HCEC 1CT (cell line): ENCODE data around the gene HLA-DOB.

Experiments
- DNase-seq: peaks from one replicate; pipeline ENCODE4 v3.0.0-alpha.2; 2017

HLA-DOB gene

DNA sequence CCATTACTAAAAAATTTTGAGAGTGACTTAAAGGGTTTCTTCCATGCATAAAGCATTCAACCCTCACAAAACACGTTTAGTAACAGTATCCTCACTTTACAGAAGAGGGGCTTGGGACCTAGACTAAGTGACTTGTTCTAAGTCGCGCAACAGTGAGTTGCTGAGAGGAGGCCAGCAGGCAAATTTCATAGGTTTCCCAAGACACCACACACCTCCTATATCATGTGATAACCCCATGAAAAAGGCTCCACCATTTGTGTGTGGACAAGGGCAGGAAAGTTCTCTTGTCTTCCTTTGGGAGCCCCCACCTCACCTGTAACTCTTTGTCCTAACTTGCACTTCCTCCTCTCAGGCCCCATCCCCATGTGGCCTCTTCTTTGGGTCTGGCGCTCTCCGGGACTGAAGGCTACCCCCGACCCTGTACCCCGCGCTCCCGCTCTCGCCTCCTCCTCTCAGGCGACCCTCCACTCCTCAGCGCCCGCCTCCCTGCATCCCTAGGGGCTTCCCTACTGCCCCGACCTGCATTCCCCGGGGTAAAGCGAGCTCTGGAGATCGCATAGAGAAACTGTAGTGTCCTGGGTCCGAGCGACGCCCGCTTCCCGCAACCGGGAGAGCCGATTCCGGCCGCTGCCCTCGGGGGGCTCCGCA is 26.7 kb upstream of the HLA-DOB start:
- DNase-seq, result no peak

DNA sequence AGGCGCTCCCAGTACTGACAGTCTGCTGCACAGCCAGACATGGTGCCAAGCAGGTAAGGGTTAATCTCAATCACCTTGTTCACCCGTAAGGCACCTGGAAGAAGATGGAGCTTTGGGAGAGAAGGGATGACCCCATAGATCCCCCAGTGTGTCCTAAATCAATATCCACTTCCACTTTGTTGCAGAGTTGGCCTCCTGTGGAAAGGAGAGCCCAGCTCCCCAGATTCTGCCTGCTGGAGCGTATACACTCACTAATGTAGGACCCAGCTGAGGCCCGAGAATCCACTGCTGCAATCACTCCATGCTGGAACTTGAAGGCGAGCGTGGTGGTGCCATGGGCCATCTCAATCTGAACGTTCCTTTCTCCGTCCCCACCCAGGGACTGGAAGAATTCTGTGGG is 25.9 kb upstream of the HLA-DOB start:
- DNase-seq, result no peak

DNA sequence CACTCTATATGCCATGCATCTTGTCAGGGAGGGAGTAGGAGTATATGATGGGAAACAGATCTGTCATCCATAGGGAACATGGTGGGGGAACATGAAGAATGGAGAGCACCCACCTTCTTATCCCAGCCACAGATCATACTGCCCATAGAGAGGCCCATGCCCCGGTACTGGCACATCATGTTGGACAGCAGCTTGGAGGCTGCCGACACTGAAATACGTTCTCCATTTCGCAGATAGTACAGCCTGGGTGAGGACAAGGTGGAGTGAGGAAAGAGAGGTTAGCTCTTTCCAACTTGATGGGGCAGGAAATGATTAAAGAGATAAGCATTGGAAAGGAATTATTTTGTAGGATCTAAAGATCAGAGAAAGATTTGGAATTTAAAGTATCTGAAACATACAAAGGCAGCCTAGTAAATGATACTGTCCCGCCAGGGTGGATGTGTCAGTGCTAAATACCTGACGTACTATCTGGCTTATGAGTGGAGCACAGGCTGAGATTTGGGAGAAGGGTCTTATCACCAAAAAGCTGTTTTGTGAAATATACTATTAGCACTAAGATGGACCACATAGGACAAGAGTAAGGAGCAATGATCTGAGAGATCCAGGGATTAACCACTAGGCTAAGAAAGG is 25.3 kb upstream of the HLA-DOB start:
- DNase-seq, result no peak

DNA sequence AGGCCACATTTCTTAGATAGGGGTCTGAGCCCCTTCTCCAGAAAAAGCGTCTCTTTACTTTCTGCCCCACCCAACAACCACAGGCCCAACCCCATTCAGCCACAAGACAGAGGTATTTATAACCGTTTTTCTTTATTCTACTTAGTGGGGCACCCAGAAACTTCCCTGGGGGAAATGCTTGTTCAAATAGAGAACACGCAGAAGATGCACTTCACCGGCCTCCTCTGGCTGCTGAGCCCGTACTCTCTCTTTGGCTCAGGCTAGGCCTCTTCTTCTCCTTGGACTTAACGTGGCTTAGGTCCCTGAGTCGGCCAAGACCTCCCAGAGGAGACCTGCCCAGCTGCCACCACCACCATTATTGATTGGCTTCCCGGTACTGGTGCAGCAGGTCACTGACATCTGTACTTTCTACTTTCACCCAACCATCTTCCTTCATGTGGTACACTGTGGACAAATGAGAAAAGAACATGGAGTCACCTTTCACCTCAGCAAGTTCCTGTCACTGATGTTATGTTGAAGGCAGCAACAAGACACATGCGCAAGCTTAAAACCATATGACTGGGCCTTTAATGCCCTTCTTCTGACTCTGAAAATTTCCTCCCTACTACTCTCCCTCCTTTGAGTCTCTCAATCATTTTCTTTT is 23.9 kb upstream of the HLA-DOB start:
- DNase-seq, result no peak

DNA sequence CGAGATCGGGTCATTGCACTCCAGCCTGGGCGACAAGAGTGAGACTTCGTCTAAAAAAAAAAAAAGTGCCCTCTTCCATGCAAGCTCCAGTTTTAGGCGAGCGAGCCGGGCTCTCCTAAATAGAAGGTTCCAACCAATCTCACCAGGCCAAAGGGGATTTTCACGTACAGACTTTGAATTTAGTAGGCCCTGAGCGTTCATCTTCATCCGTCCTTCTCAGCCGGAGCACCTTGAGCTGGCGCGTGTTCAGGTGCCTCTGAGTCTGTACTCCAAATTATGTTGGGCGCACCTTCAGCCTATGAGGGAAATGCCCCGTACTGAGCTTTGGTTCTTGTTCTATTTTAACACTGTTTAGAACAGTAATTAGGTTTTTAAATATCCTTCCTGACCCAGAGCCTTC is 22.6 kb upstream of the HLA-DOB start:
- no peak for DNase-seq

DNA sequence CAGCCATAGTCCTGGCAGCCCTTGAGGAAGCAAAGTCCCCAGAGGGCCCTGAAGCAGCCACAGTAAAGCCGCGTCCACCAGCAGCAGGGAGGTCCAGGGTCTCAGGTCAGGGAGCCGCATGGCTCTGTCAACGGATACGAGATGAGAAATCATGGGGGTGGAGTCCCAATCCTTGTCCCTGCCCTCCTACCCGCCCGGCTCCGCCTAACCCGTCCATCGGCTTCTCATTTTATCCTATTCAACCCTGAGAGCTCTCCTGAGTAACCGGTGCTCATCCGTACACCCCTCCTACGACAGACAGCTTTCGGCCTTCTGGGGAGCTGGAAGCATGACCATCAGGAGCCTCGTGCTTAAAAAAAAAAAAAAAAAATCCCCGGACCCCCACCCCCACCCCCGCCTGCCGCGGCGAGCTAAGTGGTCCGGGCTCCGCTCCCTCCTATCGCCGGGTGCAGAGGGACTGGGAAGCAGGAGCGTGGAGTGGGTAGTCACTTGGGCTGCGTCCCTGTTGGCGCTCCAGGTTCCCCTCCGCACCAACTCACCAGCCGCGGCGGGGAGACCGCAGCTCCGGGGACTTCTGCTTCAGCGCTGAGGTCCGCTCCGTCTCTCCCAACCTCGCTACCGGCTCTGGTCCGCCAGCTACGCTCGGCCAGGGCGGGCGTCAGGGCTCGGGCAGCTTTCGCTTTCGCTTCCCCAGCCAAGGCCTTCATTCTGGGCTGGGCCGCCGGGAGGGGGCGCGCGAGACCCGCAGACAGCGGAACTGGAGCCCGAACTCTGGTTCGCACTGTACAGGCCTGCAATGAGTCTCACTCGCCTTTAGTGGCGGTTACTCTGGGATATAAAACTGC is 21.5 kb upstream of the HLA-DOB start, which contains the start of gene TAP2:
TSS of gene TAP2 (minus strand) at position 626 of the 845 bp plus-strand sequence. CDS start at position 120, 506 bp downstream.
- DNase-seq, result peak; percentile 86

DNA sequence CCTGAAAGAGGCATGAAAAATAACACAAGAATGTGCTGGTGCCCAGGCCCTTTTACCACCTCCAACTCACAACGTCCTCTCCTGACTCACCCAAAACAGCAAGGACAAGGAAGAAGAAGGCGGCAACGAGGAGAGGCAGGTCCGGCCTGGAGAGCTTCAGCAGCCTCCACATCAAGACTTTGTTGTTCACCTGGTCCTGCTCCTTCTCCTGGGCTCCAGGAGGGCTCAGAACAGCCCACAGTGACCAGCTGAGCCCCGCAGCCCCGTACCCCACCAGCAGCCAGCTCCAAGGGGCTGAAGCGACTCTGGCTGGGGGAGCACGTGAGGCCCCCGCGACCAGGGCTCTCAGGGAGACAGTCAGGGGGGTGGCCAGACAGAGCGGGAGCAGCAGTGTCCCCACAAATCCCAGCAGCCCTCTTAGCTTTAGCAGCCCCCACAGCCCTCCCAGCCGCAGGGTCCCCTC is 20.9 kb upstream of the HLA-DOB start:
- DNase-seq, result peak; percentile 22

DNA sequence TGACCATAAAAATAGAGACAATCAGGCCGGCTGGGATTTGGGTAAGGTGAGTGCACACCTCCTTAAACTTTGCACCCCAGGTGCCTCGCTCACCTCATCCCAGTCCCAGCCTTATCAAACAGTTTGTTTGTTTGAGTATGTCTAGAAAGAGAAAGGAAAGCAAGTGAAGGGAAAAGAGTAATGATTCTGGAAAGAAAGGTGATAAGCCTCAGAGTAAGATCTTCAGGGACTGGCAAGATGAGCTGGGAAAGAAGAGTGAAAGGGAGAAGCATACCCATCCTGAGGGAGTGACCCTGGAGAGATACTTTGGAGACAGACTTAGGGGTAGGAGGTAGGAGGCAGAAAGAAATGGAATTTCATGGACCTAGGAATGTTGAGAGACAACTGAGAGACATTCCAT is 20.1 kb upstream of the HLA-DOB start:
- DNase-seq, result no peak

DNA sequence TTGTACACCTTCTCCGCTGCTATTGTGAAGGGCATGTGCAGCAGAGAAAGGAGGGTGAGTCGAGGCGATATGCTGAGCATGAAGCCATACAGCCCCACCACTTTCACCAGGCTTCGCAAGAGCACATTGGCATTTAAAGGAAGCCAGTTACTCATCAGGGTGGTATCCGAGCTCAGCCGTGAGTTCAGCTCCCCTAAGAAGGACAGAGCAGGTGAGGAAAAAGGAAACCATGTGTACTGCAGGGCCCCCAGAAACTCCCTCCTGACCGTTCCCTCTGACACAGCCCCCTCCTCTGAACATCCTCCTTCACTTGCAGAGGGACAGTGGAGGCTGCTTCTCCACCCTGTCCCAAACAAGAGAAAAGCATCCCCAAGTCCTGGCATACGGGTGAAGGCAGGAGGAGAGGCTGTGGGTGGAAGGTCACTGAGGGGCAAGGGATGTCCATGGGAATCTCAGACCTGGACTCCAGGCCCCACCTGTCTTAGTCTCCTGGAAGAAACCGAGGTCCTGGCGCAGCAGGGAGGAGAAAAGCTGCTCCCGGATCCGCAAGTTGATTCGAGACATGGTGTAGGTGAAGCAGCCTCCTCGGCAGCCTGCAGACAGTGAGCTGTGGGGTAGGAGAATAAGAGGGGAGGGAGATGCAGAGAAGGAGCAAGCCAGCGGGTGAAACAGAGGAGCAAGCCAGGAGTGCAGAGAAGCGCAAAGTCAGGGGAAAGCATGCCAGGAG is 18.5 kb upstream of the HLA-DOB start:
- no peak for DNase-seq

DNA sequence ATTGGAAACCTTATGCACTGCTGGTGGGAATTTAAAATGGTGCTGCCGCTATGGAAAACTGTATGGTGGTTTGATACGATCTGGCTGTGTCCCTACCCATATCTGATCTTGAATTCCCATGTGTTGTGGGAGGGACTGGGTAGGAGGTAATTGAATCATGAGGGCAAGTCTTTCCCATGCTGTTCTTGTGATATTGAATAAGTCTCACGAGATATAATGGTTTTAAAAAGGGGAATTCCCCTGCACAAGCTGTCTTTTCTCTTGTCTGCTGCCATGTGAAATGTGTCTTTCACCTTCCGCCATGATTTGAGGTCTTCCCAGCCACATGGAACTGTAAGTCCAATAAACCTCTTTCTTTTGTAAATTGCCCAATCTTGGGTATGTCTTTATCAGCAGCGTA is 16.9 kb upstream of the HLA-DOB start:
- DNase-seq, result no peak

DNA sequence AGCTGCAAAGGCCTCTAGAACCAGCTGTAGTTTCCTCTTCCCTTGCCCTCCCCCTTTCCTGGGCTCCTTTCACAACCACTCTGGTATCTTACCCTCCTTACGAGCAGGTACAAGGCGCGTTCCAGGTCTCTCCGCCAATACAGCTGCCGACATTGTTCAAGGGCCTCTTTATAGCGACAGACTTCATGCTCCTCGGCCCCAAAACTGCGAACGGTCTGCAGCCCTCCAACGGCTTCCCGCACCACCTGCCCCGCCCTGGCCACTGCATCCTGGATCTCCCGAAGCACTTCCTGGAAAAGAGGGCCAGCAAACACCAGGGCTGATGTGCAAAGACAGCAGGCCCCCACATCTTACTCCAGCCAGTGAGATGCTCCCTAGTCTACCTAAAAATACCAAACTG is 15.7 kb upstream of the HLA-DOB start:
- no peak for DNase-seq

DNA sequence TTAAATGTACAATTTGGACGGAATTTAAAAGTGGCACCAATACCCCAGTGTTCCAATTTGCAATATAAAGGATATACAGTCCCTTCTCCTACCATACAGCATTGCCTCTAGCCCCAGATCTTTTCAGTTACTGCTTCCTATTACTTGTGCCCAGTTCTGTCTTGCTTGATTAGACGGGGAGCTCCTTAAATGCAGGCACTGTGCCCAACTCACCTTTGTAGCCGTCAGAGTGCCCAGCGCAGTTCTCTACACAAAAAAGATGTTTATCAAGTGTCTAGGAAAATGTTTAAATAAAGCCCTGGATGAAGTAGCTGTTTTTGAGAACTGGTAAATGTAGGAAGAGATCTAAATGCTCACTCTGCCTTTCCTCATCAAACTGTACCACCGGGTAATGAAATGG is 14.1 kb upstream of the HLA-DOB start:
- DNase-seq, result no peak

DNA sequence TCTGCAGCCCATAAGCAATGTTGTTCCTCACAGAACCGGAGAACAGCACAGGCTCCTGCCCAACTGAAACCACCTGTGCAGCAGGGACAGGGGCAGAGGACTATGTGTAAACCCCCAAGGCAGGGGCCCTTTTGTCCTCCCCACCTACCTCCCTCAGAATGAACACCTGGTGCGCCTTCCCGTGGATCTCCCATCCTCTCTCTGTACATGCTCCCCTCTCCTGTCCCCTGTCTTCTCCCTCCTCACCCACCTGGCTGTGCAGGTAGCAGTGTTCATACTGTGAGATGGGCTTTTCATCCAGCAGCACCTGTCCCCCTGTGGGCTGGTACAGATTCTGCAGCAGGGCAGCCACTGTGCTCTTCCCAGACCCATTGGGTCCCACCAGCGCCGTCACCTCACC is 13.2 kb upstream of the HLA-DOB start:
- no peak for DNase-seq

DNA sequence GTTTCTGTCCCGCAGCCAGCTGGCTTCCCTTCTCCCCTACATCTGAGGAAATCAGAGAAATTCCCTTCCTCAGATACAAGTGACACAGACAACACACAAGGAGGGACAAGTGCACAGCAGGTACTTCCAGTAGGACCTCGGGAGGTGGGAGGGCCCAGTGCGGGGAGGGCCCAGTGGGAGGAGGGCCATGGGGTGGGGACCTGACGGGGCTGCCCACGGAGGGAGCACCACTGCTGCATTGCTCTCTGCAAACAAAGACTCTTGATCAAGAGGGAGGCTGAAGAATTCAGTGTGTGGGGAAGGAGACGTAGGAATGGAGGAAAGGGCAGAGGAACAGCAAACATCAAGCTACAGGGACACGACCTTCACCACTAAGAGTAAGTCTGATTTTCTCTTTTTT is 12.7 kb upstream of the HLA-DOB start:
- DNase-seq, result no peak

DNA sequence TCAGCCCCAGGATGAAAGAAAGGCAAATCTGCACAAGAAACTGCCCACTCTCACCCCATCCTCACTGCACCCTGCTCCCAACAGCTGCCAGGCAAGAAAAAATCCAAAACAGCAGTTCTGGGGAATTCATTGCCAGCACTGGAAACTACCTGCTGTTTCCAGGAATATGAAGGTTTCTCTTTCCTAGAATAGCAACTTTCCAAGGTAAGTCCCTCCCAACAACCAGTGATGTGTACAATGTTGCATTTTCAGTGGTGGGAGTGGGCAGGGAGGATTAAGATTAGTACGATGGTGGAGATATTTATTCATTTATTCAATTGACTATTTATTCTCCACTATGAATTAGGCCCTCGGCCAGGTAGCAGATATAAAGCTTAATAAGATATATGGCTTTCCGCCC is 10.2 kb upstream of the HLA-DOB start:
- DNase-seq, result no peak

DNA sequence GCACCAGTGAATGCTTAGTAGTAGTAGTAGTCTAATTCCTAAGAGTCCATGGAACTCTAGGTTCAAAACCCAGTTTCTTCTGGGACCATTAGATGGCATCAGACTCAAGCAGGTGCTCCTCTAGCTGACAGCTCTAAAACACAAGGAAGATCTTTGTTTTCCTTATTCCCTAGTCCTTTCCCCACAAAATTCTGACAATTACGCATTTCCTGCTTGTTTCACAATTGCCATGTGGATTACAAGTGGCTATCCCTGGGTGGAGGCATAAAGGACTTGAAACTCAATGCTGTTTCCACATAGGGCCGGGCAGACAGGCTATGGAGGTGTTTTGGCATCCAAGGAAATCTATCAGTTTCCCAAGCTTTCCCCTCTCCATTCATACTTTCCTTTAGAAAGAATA is 9.2 kb upstream of the HLA-DOB start:
- DNase-seq, result peak; percentile 81

DNA sequence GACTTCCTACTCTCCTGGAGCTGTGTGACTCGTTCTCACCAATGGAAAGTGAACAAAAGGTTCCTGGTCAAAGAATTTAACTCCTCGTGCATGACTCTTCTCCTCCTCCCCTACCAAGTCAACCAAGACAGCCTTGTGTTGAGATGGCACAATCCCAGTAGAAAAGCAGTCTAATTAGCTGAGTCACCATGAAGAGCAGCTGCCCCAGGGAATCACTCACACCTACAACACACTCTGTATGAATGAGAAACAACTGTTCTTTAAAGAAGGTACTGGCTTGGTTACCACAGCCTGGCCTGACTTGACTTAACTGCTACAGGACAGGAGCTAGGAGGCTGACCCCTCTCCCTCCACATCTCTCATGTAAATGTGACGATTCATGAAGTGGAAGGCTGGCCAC is 2.9 kb upstream of the HLA-DOB start:
- peak; percentile 80 for DNase-seq

DNA sequence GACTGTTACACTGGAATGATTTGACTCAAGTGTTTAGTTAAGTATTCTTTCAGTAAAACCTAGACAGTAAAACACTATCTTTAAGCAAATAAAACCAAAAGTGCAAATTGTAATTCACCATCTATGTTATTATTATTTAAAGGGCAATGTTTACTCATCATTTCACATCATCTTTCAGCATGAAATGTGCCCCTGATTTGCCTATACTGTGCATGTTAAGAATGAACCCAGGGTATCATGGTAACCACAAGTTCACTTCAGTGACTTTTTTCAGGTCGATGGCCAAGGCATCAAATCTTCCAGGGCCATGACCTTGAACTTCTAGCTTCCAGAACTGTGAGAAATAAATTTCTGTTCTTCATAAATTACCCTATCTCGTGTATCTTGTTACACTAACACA is 2.1 kb upstream of the HLA-DOB start:
- DNase-seq, result no peak

DNA sequence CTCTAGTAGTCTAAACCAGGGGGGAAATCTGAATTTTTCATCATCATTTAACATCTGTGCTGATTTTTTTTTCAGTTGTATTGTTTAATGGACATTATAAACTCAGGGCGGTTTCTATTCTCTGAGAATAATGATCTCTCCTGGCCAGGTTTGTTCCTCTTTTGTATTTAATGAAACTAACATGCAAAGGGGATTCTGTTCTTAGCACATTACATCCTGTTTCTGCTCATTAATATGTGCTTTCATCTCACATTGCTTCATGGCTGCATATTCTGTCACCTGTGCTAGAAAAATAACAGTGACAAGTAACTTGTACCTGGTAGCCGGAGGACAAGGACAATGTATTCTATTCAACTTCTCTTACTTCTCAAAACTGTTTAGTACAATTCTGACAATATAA is 806 bp downstream of the HLA-DOB start:
- no peak for DNase-seq

DNA sequence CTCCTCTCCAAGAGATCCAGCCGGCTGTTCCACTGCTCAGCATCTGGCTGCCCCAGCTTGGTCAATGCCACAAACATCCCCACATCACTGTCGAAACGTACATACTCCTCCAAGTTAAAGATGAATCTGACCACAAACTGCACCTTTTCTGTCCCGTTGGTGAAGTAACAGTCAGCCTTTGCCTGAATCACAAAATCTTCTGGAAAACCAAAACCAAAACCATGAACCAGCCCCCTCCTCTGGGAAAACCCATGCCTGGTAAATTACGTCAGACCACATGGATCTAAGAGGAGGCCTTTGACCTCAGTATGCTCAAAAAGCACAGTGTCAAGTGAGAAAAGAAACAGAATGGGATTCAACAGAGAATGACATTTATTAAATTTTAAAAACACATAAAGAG is 1.7 kb downstream of the HLA-DOB start:
- no peak for DNase-seq

DNA sequence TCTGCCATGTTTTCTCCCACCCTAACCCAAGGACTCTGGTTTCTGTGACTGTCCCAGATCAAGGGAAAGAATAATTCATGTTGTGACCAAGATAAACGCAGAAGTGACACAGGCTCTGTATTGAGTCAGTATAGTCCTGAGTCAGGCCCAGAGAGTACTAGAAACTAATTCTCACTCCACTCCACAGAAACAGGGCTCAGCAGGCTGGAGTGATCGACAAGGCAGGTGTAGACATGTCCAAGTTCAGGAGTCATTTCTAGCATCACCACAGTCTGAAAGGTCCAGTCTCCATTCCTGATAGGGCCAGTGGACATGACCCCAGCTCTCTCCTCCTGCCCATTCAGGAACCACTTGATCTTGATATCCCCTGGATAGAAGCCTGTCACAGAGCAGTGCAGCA is 2.7 kb downstream of the HLA-DOB start:
- no peak for DNase-seq

DNA sequence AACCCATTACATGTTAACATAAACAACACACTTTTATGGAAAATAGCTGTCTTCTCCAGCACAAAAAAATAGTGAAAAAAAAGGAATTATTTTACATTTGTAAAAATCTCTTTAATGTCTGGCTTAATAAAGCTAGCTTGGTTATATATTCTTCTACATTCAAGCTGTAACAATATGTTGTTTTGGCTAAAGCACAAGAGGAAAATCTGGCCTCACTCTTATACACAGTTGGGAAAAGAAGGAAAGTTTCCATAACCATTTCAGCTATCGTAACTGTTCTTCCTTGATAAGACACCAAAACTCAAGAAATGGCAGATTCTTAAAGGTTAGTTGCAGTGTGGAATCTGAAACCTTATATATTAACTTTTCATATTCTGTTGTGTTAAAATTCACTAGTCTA is 7.6 kb downstream of the HLA-DOB start:
- DNase-seq, result no peak
